ENCODE measurements around the gene UST.

DNA sequence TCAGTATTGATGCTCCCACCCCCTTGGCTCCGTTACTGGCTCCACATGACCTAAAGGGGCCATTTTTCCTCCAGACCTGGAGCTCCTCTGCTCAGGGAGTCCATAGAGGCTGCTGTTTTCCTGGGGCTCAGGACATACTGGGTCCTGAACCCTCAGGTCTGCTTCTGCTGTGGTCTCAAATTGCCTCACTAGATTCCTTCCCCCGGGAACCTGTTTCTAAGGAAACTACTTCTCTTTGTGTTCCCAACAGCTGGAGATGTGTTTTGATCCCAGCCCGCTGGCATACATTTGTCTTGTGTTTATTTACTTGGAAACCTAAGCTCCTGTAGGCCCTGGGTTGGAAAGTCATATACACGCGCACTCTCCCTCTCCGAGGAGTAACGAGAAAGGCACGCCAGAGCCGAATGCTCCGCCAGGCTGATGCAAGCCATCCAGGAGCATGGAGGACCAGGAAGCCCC lies 222.8 kb downstream of the UST start:
- no peak for TF ChIP-seq POLR2AphosphoS5 (IDR thresholded peaks at IDR 0.05; ENCODE audit: low read depth, low read length)
- no peak for TF ChIP-seq TAF1 (IDR thresholded peaks at IDR 0.05; ENCODE audit: low read depth, low read length)

All from GM12891 (cell line).